B cell (primary cell): Measurements from ENCODE around the gene SEMA6A.

Source experiments
- EZH2 ChIP-seq: IDR thresholded peaks from 2 replicates; pipeline ENCODE4 v1.6.1; 2012; ENCODE audit warnings: borderline replicate concordance, low read depth, mild to moderate bottlenecking, moderate library complexity, low read length; ENCODE audit not compliant: insufficient read depth, poor library complexity, severe bottlenecking
- TF ChIP-seq, protein P1 (sequence below): fragments of 200-600 bp; IDR thresholded peaks from one replicate; pipeline ENCODE4 v1.8.0; 2022; ENCODE audit warnings: antibody characterized with exemption, mild to moderate bottlenecking

DNA sequence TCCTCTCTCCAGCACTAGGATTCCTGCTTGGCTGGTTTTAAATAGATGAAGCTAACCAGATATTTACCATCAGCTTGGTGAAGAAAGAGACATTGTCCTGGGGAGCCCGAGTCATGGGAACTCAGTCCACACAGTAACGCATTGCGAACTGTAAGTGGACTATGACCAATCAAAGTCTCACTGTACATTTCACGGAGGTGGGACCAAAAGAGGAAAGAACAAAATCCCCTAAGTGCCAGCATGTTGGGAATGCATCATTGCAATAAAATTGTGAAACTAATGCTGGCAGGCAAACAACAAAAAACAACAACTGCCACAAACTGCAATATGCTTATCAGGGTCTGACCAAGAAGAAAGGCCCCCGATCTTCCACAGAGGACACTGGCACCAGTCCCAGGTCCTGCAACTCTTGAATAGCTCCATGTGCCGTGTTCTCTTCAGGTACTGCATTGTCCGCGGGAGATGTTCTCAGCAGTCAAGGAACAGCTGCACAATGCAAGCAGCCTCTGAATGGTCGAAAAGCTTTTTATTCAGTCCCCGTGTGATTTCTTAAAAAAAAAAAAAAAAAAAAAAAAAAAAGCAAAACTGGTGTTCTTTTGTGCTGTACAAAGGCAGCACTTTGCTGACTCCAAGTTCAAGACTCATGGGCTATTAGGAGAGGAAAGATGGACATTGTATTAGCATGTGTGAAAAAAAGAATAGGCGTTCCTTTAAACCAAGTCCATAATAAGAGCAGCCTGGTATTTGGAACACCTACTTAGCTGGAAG lies 38.1 kb downstream of the SEMA6A start:
- TF ChIP-seq, protein P1, sequence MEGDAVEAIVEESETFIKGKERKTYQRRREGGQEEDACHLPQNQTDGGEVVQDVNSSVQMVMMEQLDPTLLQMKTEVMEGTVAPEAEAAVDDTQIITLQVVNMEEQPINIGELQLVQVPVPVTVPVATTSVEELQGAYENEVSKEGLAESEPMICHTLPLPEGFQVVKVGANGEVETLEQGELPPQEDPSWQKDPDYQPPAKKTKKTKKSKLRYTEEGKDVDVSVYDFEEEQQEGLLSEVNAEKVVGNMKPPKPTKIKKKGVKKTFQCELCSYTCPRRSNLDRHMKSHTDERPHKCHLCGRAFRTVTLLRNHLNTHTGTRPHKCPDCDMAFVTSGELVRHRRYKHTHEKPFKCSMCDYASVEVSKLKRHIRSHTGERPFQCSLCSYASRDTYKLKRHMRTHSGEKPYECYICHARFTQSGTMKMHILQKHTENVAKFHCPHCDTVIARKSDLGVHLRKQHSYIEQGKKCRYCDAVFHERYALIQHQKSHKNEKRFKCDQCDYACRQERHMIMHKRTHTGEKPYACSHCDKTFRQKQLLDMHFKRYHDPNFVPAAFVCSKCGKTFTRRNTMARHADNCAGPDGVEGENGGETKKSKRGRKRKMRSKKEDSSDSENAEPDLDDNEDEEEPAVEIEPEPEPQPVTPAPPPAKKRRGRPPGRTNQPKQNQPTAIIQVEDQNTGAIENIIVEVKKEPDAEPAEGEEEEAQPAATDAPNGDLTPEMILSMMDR: no peak
- TF ChIP-seq EZH2: no peak
